ENCODE results near the gene SERAC1. TPM values are rescaled to one million over a fixed set of nuclear protein-coding genes. Genes with fewer than 3 reads are reported as not detected.
"Not testable (repeated sequence)": the region's sequence is repeated elsewhere in the genome, so short reads cannot be mapped to it uniquely, and the experiment has no call there.

SERAC1 gene
- 6.2 TPM for polyA plus RNA-seq (2013, experiment 1 of 2)
- 6.3 TPM for polyA plus RNA-seq (2013, experiment 2 of 2)

- Histone ChIP-seq H3K27ac (ENCODE audit: low read depth, low read length) (peak within 1 kb of the TSS; percentile 96), H2AK5ac (ENCODE audit: low read length) (no peak within 1 kb of the TSS), H3K56ac (ENCODE audit: low read length) (peak within 1 kb of the TSS; percentile 87), H3K79me2 (ENCODE audit: control insufficient read depth, insufficient read depth, low read length) (no peaks in the 10 kb centered on the region), H4K8ac (ENCODE audit: low read depth, low read length) (peak within 1 kb of the TSS; percentile 100), H3K4me3 (ENCODE audit: low read length) (peak within 1 kb of the TSS; percentile 57), H3K27me3 (ENCODE audit: insufficient read depth, low read length, poor library complexity) (no peaks in the 10 kb centered on the region), H3K36me3 (ENCODE audit: control insufficient read depth, insufficient read depth, low read length) (no peaks in the 10 kb centered on the region), H3K4me1 (ENCODE audit: control insufficient read depth, low read depth, low read length) (no peaks in the 10 kb centered on the region), H3K9ac (ENCODE audit: low read length) (peak within 1 kb of the TSS; percentile 91), H3K23ac (ENCODE audit: low read length) (no peak within 1 kb of the TSS), H3K18ac (ENCODE audit: low read length) (peak within 1 kb of the TSS; percentile 97), H2BK15ac (replicated peaks; ENCODE audit: low read depth) (no peak within 1 kb of the TSS), H3K79me1 (ENCODE audit: low read length) (no peaks in the 10 kb centered on the region), H4K5ac (ENCODE audit: low read length) (peak within 1 kb of the TSS; percentile 21), H2BK120ac (ENCODE audit: low read depth, low read length) (no peak within 1 kb of the TSS), H3K4ac (ENCODE audit: low read depth, low read length) (peak within 1 kb of the TSS; percentile 81), H3K4me2 (ENCODE audit: low read length) (peak within 1 kb of the TSS; percentile 91), H2BK5ac (ENCODE audit: low read length) (no peak within 1 kb of the TSS)
- no peak for DNase-seq
- no CpG with 5 or more reads among the region's 29 CpGs for WGBS (ENCODE audit: extremely low coverage, insufficient coverage, low lambda C conversion rate)
Measured at GRCh38 chr6:158168040-158168289, at the start of gene SERAC1. Gene SERAC1, minus strand, starts transcription at chr6:158168262. Its CDS starts 9,899 bp downstream, at chr6:158158363.

GRCh38 chr6:158213925-158214674 is 46.0 kb upstream of the SERAC1 start:
- peak; percentile 79 for DNase-seq
- no peak overlapping the region for H2AK5ac ChIP-seq (ENCODE audit: low read length)
- no peak overlapping the region for H2BK120ac ChIP-seq (ENCODE audit: low read depth, low read length)
- no peak overlapping the region for H4K8ac ChIP-seq (ENCODE audit: low read depth, low read length)
- H3K4ac ChIP-seq (ENCODE audit: low read depth, low read length) = no peak overlapping the region
- no peak overlapping the region for H4K5ac ChIP-seq (ENCODE audit: low read length)
- WGBS (ENCODE audit: extremely low coverage, insufficient coverage, low lambda C conversion rate) = no CpG with 5 or more reads among the region's 7 CpGs
- H3K27ac ChIP-seq (ENCODE audit: low read depth, low read length) = no peak overlapping the region
- H3K4me3 ChIP-seq (ENCODE audit: low read length) = no peak overlapping the region
- no peaks in the 10 kb centered on the region for H3K36me3 ChIP-seq (ENCODE audit: control insufficient read depth, insufficient read depth, low read length)
- H3K79me1 ChIP-seq (ENCODE audit: low read length) = no peaks in the 10 kb centered on the region
- H3K4me2 ChIP-seq (ENCODE audit: low read length) = no peak overlapping the region
- no peaks in the 10 kb centered on the region for H3K4me1 ChIP-seq (ENCODE audit: control insufficient read depth, low read depth, low read length)
- H2BK15ac ChIP-seq (replicated peaks; ENCODE audit: low read depth) = no peak overlapping the region
- no peaks in the 10 kb centered on the region for H3K27me3 ChIP-seq (ENCODE audit: insufficient read depth, low read length, poor library complexity)
- H3K79me2 ChIP-seq (ENCODE audit: control insufficient read depth, insufficient read depth, low read length) = no peaks in the 10 kb centered on the region
- H3K18ac ChIP-seq (ENCODE audit: low read length) = no peak overlapping the region
- H3K9ac ChIP-seq (ENCODE audit: low read length) = no peak overlapping the region
- no peak overlapping the region for H3K23ac ChIP-seq (ENCODE audit: low read length)
- H3K56ac ChIP-seq (ENCODE audit: low read length) = no peak overlapping the region
- H2BK5ac ChIP-seq (ENCODE audit: low read length) = no peak overlapping the region

- Histone ChIP-seq H3K9ac (ENCODE audit: low read length) (no peak overlapping the region), H3K4me1 (ENCODE audit: control insufficient read depth, low read depth, low read length) (no peaks in the 10 kb centered on the region), H3K4me2 (ENCODE audit: low read length) (no peak overlapping the region), H4K5ac (ENCODE audit: low read length) (no peak overlapping the region), H2BK120ac (ENCODE audit: low read depth, low read length) (no peak overlapping the region), H2BK15ac (replicated peaks; ENCODE audit: low read depth) (no peak overlapping the region), H3K27ac (ENCODE audit: low read depth, low read length) (no peak overlapping the region), H4K8ac (ENCODE audit: low read depth, low read length) (no peak overlapping the region), H3K27me3 (ENCODE audit: insufficient read depth, low read length, poor library complexity) (no peaks in the 10 kb centered on the region), H3K79me1 (ENCODE audit: low read length) (no peaks in the 10 kb centered on the region), H3K79me2 (ENCODE audit: control insufficient read depth, insufficient read depth, low read length) (no peaks in the 10 kb centered on the region), H3K18ac (ENCODE audit: low read length) (no peak overlapping the region), H3K23ac (ENCODE audit: low read length) (no peak overlapping the region), H3K36me3 (ENCODE audit: control insufficient read depth, insufficient read depth, low read length) (no peaks in the 10 kb centered on the region), H3K56ac (ENCODE audit: low read length) (no peak overlapping the region), H2BK5ac (ENCODE audit: low read length) (no peak overlapping the region), H3K4me3 (ENCODE audit: low read length) (no peak overlapping the region), H2AK5ac (ENCODE audit: low read length) (no peak overlapping the region), H3K4ac (ENCODE audit: low read depth, low read length) (no peak overlapping the region)
- no CpG with 5 or more reads among the region's 3 CpGs for WGBS (ENCODE audit: extremely low coverage, insufficient coverage, low lambda C conversion rate)
- no peak for DNase-seq
Measured at GRCh38 chr6:158211273-158212055, 43.4 kb upstream of the SERAC1 start.

GRCh38 chr6:158209582-158210333 is 41.7 kb upstream of the SERAC1 start:
- H3K36me3 ChIP-seq (ENCODE audit: control insufficient read depth, insufficient read depth, low read length); H3K27ac ChIP-seq (ENCODE audit: low read depth, low read length); H3K27me3 ChIP-seq (ENCODE audit: insufficient read depth, low read length, poor library complexity); H2BK15ac ChIP-seq (replicated peaks; ENCODE audit: low read depth); H3K4me3 ChIP-seq (ENCODE audit: low read length); H2BK120ac ChIP-seq (ENCODE audit: low read depth, low read length); H2AK5ac ChIP-seq (ENCODE audit: low read length); H3K56ac ChIP-seq (ENCODE audit: low read length); DNase-seq; H3K79me1 ChIP-seq (ENCODE audit: low read length); H3K79me2 ChIP-seq (ENCODE audit: control insufficient read depth, insufficient read depth, low read length); H3K4me1 ChIP-seq (ENCODE audit: control insufficient read depth, low read depth, low read length); H3K23ac ChIP-seq (ENCODE audit: low read length); H4K8ac ChIP-seq (ENCODE audit: low read depth, low read length); H3K4ac ChIP-seq (ENCODE audit: low read depth, low read length); H3K18ac ChIP-seq (ENCODE audit: low read length); H2BK5ac ChIP-seq (ENCODE audit: low read length); H4K5ac ChIP-seq (ENCODE audit: low read length); H3K9ac ChIP-seq (ENCODE audit: low read length); H3K4me2 ChIP-seq (ENCODE audit: low read length): not testable (repeated sequence)
- WGBS (ENCODE audit: extremely low coverage, insufficient coverage, low lambda C conversion rate) = no CpG with 5 or more reads among the region's 52 CpGs

- not testable (repeated sequence) for H2BK15ac ChIP-seq (replicated peaks; ENCODE audit: low read depth); H4K5ac ChIP-seq (ENCODE audit: low read length); H3K36me3 ChIP-seq (ENCODE audit: control insufficient read depth, insufficient read depth, low read length); H3K4me3 ChIP-seq (ENCODE audit: low read length); H2BK5ac ChIP-seq (ENCODE audit: low read length); H3K9ac ChIP-seq (ENCODE audit: low read length); H3K79me2 ChIP-seq (ENCODE audit: control insufficient read depth, insufficient read depth, low read length); H3K79me1 ChIP-seq (ENCODE audit: low read length); H3K27ac ChIP-seq (ENCODE audit: low read depth, low read length); H3K56ac ChIP-seq (ENCODE audit: low read length); H2BK120ac ChIP-seq (ENCODE audit: low read depth, low read length); H3K4me2 ChIP-seq (ENCODE audit: low read length); H3K23ac ChIP-seq (ENCODE audit: low read length); H2AK5ac ChIP-seq (ENCODE audit: low read length); H3K18ac ChIP-seq (ENCODE audit: low read length); DNase-seq; H3K4ac ChIP-seq (ENCODE audit: low read depth, low read length); H3K27me3 ChIP-seq (ENCODE audit: insufficient read depth, low read length, poor library complexity); H3K4me1 ChIP-seq (ENCODE audit: control insufficient read depth, low read depth, low read length); H4K8ac ChIP-seq (ENCODE audit: low read depth, low read length)
- no CpG with 5 or more reads among the region's 20 CpGs for WGBS (ENCODE audit: extremely low coverage, insufficient coverage, low lambda C conversion rate)
Measured at GRCh38 chr6:158208226-158209030, 40.4 kb upstream of the SERAC1 start.

Data from mesendoderm (in vitro differentiated cells).